NCI-H2171 (cell line): ENCODE measurements around the gene CUX1.

ENCODE experiments used
- DNase-seq: peaks from one replicate; lab custom pipeline; 2025; lab: John Stamatoyannopoulos, UW

The CUX1 gene

DNA sequence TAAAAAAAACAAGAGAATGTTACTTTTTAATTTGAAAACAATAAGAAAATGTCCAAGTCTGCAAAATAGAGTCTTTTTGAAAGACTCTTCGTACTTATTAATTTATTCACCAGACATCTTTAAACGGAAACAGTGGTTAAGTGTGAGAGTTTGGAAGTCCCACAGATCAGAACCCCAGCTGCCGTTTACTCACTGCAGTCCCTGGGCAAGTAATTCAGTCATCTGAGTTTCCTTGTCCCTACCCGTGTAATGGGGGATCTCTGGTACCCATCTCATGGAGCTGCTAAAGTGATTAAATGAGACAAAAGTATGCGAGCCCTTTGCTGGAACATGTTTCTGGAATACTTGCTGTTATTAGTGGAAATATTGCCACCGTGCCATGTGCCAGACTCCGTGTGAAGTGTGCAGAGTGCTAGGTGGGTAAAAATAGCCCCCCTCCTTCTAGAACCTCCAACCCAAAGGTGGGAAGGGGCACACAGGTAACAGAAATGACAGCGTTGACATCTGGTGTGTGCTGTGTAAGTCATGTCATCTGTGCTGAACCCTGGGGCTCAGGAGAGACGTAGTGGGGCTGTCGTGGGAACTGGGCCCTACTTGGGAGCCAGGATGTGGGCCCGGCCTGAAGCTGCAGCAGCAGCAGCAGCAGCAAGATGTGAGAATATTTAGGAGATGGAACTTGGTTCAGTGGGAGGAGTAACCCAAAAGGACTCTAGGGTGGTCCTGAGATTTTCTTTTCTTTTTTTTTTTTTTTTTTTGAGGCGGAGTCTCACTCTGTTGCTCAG is 140.5 kb downstream of the CUX1 start:
- DNase-seq = no peak

DNA sequence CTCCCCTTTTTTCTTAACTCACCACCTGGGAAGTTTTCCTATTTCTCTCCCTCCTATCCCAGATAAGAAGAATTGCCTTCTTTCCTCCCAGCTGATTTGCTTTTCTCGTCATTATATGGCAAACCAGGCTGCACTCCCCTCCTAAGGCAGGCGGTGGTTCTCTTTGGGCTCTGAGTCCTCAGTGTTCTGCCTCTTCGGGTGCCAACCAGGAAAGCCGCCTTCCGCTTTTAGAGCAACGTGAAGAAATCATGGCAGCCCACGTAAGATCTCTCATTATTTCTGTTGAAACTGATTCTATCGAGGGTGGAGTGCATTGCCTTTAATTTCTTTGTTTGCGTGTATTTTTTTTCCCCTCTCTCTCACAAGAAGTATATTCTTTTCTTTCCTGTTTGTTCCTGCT is 141.9 kb downstream of the CUX1 start:
- DNase-seq = no peak

DNA sequence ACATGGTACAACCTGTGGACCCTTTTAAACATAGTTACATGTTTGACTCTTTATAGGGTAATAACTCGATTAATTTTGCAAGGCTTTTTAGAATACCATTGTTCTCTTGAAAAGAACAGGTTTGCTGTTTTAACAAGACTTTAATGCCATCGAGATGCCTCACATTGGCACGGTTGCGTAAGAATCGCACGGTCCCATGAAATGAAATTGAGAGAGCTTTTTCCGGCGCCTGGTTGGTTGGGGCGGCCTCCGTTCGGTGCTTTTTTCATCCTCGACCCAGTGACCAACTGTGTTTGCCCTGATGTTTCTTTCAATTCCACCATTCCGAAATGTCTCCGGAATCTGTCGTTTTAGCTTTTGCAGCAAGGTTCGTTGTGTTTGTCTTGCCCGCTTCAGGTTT is 142.4 kb downstream of the CUX1 start:
- no peak for DNase-seq

DNA sequence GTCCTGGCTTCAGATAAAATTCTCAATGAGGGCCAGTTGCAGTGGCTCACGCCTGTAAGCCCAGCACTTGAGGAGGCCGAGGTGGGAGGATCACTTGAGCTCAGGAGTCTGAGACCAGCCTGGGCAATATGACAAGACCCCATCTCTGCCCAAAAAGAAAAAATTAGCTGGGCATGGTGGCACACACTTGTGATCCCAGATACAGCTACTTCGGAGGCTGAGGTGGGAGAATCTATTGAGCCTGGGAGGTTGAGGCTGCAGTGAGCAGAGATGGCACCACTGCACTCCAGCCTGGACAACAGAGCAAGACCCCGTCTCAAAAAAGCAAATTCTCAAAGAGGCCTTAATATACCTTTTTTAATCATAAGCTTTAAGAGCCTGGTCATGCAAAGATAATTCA is 142.9 kb downstream of the CUX1 start:
- no peak for DNase-seq

DNA sequence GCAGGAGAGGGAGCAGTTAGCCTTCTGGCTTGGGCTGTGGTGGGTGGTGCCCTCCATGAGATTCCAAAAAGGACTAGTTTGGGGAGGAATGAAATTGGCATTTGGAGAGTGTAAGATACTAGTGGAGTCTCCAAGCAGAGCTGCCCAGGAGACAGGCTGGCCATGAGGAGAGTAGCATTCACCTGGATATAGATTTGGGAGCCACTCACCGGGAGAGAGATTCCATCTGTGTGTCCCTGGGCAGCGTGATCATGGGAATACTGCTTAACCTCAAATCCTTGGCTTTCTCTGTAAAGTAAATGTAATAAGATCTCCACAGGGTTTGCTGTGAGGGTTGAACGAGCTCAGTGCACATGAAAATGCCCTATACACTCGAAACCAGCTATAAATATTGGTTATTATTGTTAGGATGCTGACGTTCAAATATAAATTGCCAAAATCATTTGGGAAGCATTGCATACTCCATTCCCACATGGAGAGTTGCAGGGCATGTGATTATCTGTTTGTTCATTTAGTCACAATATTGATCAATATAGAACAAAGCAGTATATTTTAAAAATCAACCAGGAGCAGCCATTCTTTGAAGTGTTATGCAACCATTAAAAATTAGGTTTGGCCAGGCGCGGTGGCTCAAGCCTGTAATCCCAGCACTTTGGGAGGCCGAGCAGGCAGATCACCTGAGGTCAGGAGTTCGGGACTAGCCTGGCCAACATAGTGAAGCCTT is 143.7 kb downstream of the CUX1 start:
- no peak for DNase-seq

DNA sequence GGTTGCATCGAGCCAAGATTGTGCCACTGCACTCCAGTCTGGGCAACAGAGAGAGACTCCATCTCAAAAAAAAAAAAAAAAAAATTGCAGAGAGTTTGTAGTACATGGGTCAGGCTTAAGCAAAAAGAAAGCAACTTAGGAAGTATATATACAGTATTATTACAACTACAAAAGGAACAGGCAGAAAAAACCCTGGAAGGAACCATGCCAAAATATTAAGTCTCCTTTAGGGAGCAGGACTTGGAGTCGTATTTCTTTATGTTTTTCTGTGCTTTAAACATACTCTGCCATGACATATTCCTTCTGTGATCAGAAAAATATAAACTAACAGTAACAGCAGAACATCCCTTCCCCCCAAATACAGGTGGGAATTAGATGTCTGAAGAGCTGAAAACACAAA is 144.4 kb downstream of the CUX1 start:
- no peak for DNase-seq

DNA sequence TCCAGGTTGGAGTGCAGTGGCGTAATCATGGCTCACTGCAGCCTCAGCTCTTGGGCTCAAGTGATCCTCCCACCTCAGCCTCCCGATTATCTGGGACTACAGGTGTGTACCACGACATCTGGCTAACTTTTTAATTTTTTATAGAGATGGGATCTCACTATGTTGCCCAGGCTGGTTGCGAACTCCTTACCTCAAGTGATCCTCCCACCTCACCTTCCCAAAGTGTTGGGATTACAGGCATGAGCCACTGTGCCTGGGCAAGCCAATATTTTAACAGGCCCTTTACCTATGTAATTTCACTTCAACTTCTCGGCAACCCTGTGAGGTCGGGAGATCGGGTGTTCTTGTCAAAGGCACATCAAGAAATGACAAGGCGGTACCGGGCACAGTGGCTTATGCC is 146.3 kb downstream of the CUX1 start:
- DNase-seq = no peak

DNA sequence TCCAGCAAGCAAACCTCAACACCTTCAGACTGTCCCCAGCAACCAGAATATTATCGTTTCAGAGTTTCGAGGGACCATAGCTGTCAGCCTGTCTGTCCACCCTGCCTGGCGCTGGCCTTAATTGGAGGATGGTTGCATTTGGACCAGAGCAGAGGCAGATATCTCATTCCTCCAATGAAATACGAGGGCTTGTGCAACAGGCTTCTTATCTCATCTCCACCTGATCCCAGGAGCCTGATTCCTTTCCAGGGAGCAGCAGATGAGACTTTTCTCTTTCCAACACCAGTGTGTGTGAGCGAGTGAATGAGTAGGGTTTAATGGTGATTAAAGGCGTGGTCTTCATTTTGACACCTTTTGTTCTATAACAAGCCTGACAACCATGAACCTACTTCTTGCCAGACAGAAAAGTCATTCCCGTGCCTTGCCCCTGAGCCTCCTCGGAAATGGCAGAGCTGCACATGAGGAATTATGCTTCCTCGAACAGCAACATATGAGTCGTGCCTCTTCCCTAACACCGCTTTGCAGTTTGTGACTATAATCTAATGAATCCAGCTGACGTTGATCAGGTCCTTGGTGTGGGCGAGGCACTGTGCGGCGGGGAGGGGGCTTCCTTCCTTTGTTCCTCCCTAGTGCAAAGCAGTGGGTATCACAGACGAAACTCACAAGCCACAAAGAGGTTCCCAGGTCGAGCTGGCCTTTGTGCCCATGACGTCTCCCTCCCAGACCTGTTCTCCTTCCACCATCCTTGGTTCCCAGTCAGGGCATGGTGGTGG is 147.4 kb downstream of the CUX1 start:
- no peak for DNase-seq

DNA sequence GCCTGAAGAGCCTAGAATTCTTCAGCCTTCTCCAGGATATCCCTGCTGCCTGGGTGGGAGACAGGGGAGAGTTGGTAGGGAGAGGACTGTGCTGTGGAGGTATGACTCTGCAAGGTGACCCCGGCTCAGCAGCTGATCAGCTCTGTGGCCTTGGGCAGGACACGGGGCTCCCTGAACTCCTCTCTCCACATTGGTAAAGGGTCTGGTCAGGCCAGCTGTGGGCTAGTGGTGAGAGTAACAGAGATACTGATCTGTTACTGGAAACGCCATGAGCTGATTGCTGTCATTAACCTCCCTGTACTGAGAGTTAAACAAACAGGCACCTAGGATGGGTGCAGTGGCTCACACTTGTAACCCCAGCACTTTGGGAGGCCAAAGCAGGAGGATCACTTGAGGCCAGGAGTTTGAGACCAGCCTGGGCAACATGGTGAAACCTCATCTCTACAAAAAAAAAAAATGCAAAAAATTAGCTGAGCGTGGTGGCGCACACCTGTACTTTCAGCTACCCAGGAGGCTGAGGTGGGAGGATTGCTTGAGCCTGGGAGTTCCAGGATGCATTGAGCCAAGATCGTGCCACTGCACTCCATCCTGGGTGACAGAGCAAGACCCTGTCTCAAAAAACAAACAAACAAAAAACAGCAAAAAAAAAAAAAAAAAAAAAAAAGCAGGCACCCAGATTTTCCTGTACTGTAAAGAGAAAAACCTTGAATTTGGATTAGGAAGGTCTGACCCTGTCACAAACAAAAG is 151.5 kb downstream of the CUX1 start:
- no peak for DNase-seq

DNA sequence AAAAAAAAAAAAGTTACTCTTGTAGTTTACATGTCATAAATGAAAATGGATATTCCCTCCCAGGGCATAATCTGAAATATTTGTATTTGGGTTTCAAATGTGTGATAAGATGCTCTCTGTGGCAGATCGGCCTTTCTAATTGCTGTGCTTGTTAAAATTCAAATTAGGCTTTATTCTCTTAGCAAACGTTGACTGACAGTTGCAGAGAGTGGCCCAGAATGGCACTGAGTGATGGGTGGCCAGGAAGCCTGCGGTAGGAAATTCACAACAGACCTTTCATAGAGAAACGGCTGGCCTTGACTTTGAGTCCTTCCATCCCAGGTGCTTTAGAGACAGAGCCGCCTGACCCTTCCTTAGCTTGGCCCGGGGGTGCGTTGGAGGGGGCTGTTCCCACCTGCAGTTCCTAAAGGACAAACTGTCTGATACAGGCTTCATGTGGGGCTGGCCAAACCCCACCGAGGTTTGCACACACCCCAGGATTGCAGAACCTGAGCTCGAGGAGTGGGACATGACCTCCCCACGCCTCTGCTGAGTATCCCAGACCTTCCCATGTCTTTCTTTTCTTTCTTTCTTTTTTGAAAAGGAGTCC is 152.7 kb downstream of the CUX1 start:
- DNase-seq = no peak

DNA sequence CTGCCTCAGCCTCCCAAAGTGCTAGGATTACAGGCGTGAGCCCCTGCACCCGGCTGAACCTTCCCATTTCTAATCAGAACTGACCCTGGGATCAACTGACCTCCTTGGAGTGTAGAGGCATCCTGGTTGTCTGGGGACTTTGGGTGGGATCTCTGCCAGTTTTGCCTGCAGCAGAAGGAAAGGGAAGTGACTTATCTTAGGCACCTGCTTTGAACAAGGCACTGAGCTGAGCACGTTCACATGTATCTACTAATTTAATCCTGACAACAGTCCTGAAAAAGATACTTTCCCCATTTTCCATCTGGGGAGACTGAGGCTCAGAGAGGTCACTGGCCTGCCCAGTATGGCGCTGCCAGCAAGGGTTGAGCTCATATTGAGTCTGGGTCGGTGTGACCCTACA is 153.4 kb downstream of the CUX1 start:
- no peak for DNase-seq

DNA sequence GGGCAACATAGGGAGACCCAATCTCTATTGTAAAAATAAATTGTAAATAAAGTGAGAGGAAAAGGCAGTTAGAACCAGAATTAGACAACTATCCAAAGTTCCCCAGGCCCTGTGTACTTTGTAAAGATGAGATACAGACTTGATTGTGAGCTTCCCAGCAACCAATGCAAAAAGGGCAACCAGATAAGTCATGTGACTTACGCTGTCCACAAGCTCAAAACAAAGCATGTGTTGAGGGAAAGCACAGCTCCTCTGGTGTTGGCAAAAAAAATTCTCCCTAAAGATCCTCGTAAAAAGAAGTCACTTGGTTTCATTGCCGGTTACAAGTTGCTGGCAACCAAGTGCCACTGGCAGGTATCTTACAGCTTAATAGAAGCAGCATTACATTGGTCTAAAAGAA is 154.0 kb downstream of the CUX1 start:
- DNase-seq = no peak

DNA sequence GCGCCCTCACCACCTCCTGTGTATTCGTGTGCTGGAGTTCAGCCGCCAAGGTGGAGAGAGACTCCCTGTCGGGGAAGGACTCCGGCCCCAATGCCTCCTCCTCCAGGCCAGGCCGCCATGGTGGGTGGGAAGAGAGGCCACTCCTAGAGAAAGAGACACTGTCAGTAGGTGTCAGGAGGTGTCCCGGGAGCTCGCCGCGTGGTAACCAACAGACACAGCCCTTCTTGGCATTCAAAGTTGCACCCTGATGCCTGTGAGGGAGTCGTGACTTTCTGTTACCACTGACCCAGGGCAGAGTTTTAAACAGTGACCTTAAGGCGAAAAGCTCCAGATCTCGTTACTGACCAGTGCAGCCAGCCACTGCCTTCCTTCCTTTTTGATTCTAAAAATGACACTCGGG is 155.2 kb downstream of the CUX1 start:
- no peak for DNase-seq

DNA sequence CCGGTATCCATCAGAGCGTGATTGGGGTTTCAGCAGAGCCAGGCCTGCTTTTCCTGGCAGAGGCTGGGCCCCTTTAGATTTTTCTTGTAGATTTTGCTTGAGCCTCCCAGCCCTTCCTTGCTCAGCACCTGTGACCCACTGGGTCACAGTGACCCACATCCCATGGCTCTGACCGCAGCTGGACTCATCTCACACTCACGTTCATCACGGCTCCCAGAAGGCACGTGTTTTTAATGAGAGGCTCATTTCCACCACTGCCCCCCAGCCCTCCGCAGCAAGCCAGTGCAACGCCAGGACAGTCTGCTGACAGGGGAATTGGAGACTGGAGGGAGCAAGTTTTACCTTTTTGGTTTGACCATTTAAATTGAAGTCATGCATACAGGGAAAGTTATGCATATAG is 155.7 kb downstream of the CUX1 start:
- no peak for DNase-seq

DNA sequence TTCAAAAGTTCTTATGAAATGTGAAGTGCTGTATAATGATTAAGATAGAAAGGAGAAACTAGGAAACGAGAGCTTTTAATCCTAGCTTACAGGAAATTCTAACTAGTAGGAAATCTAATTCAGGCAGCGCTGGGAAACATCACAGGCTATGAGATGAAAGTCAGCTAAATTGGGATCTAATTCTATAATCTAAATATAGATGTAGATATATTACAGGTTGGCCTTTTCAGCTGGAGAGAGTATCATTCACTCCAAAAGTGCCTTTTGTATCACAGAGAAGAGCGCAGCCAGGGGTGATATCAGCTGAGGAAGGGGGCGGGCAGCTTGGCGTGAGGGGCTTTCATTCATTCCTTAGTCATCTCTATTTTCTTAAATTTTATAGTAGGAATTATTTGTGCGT is 157.0 kb downstream of the CUX1 start:
- no peak for DNase-seq

DNA sequence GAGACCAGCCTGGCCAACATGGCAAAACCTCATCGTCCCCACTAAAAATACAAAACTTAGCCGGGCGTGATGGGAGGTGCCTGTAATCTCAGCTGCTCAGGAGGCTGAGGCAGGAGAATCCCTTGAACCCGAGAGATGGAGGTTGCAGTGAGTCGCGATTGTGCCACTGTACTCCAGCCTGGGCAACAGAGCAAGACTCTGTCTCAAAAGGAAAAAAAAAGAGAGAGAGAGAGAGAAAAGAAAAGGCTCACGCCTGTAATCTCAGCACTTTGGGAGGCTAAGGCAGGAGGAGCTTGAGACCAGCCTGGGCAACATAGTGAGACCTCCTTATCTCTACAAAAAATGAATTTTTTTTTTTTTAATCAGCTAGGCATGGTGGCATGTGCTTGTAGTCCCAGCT is 157.6 kb downstream of the CUX1 start:
- no peak for DNase-seq

DNA sequence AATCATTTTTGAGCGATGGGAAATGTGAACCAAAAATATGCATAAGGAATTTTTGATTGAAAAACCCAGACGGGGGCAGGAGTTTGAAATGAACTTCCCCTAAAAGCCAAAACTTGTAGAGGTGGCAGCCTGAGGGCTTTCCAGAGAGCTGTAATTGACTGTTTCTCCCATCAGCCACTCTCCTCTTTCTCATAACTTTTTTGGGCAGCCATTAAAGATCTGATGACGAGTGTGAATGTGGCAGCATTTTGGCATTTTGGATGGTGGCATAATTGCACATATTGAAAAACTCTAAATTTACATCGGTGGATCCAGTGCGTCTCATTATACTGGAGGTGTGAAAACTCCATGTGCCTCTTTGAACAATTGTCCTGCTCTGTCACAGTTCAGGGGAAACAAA is 159.0 kb downstream of the CUX1 start:
- DNase-seq = no peak

DNA sequence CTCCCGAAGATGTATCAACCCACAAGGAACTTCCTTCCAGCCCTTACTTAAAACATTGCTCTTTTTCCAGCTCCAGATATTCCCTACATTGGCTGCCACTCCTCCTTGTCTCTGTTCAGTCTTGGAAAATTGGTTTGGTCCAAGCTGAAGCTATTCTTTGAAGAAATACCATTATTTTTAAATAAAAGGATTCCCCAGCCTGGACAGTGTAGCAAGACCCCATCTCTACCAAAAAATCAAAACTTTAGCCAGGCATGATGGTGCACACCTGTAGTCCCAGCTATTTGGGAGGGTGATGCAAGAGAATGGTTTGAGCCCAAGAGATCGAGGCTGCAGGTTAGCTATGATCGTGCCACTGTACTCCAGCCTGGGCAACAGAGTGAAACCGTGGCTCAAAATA is 159.8 kb downstream of the CUX1 start:
- no peak for DNase-seq

DNA sequence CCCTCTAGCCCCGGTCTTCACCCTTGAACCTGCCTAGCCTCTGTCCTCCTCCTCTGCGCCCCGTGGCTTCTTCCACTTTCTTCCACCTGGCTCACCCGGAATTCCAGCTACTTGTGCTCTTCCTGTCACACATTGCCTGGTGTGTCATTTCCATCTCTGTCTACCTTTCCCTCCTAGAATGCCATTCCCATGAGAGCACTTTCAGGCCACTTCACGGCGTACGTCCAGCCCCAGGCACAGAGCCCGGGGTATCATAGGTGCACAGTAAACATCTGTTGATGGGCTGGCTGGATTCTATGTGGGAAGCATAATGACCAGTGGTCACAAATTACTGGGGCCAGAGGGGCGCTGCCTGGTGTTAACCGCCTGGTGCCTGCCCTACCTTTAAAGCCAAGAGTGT is 161.3 kb downstream of the CUX1 start:
- no peak for DNase-seq

DNA sequence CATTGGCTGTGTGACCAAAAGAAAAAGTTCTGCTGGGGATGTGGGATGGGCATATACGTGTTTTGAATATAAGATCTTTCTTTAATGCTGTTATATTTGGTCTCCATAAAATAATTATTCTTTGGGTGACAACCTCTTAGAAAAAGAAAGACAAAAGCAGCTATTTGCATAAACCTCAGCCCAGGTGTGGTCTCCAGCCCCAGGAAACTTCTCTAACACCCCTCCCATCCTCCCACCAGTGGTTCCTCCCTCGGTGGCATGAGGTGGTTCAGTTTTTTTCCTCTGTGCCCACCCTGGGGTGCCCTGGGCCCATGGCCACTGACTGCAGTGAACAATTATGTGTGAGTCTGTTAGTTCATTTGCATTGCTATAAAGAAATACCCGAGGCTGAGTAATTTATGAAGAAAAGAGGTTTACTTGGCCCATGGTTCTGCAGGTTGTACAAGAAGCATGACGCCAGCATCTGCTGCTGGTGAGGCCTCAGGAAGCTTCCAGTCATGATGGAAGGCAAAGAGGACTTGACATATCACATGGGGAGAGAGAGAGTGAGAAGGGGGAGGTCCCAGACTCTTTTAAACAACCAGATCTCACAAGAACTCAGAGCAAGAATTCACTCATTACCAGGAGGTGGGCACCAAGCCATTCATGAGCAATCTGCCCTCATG is 165.9 kb downstream of the CUX1 start:
- DNase-seq = no peak

DNA sequence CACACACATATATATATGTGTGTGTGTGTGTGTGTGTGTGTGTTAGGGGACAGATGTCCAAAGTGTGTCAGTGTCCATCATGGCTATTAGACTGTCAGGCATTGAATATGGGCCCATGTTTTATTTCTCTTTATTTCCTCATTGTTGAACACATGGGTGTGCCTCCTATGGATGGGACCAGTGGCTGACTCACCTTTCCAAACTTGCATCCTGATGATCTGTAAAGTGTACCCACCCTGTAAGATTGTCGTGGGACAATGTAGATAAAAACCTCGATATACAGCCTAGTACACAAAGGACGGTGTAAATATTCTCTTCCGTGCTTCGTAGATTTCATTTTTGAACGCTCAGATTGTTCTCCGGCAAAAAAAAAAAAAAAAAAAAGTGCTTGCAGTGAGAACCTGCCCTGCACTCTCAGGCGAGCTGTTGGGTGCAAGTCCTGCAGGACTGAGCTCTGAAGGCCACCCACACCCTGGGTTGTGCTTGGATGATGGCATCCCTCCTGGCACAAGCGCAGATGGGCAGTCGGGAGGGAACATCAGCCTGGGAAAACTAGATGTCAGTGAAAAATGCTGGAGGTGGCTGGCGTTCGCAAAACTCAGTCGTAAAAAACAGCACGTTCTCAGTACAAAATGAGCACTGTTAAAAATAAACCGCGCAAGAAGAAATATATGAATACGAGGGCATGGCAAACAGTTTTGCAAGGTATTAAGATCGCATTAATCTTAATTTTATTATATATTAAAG is 166.9 kb downstream of the CUX1 start:
- no peak for DNase-seq
